CD14-positive monocyte (primary cell): Measurements from ENCODE around the gene RNASE1. TPM values are rescaled to one million over a fixed set of nuclear protein-coding genes. Genes with fewer than 3 reads are reported as not detected.

Source experiments
- DNase-seq, 3 donors: peaks; one replicate each; pipeline ENCODE4 v3.0.0-alpha.2; 2011 to 2022
- H2AFZ ChIP-seq: 2 replicates; pipeline ENCODE4 v1.6.0; 2012; ENCODE audit warnings: mild to moderate bottlenecking, low read depth, low read length, inconsistent platforms; ENCODE audit not compliant: insufficient read depth, poor library complexity, severe bottlenecking
- H3K27ac ChIP-seq, 2 donors: 1 replicate in 1 of 2; 2 replicates in 1 of 2; pipeline ENCODE4 v1.5.1; 2012 to 2013; ENCODE audit warnings: low read length in 2 of 2, control low read depth in 1 of 2, inconsistent platforms in 1 of 2, low read depth in 1 of 2, mild to moderate bottlenecking in 1 of 2
- H3K27me3 ChIP-seq, 2 donors: one replicate each; pipeline versions ENCODE4 v1.6.0 to v1.6.1; 2011 to 2013; ENCODE audit warnings: low read length in 2 of 2; ENCODE audit not compliant: control insufficient read depth in 2 of 2, insufficient read depth in 2 of 2
- H3K36me3 ChIP-seq, 2 donors: replicated peaks in 1 of 2; 1 replicate in 1 of 2; 2 replicates in 1 of 2; pipeline versions ENCODE4 v1.5.1 to v1.6.1; 2012 to 2013; ENCODE audit warnings: low read length in 2 of 2, control low read depth in 1 of 2, inconsistent platforms in 1 of 2, mild to moderate bottlenecking in 1 of 2; ENCODE audit not compliant: insufficient read depth in 2 of 2, control insufficient read depth in 1 of 2
- H3K4me1 ChIP-seq, 2 donors: 1 replicate in 1 of 2; 2 replicates in 1 of 2; pipeline versions ENCODE4 v1.5.1 to v1.6.1; 2012 to 2013; ENCODE audit warnings: low read length in 2 of 2, control low read depth in 1 of 2, inconsistent platforms in 1 of 2, mild to moderate bottlenecking in 1 of 2, moderate library complexity in 1 of 2; ENCODE audit not compliant: insufficient read depth in 2 of 2, control insufficient read depth in 1 of 2
- H3K4me2 ChIP-seq: replicated peaks from 2 replicates; pipeline ENCODE3; 2012; ENCODE audit warnings: low read length, moderate library complexity, mild to moderate bottlenecking; ENCODE audit not compliant: poor library complexity, severe bottlenecking; ENCODE audit errors: extremely low read depth
- H3K4me3 ChIP-seq, 3 experiments: fragments of 200-600 bp in 1 of 3; sonication (generic) in 1 of 3; replicated peaks in 1 of 3; 1 replicate in 2 of 3; 2 replicates in 1 of 3; pipeline ENCODE4 v1.5.1; 2011 to 2013; ENCODE audit warnings: low read length in 3 of 3, mild to moderate bottlenecking in 3 of 3, control low read depth in 2 of 3, low read depth in 2 of 3, inconsistent platforms in 1 of 3, moderate library complexity in 1 of 3
- H3K79me2 ChIP-seq: 2 replicates; pipeline ENCODE4 v1.6.0; 2012; ENCODE audit warnings: mild to moderate bottlenecking, control low read depth, inconsistent platforms, low read length, moderate library complexity; ENCODE audit not compliant: insufficient read depth
- H3K9ac ChIP-seq: 2 replicates; pipeline ENCODE4 v1.6.0; 2017; ENCODE audit warnings: low read length, mild to moderate bottlenecking; ENCODE audit not compliant: insufficient read depth, poor library complexity, severe bottlenecking
- H3K9me3 ChIP-seq, 2 donors: replicated peaks in 1 of 2; 1 replicate in 1 of 2; 2 replicates in 1 of 2; pipeline versions ENCODE4 v1.5.1 to v1.6.1; 2012 to 2013; ENCODE audit warnings: low read length in 2 of 2, control low read depth in 1 of 2; ENCODE audit not compliant: control insufficient read depth in 1 of 2, insufficient read depth in 1 of 2
- H4K20me1 ChIP-seq: 2 replicates; pipeline ENCODE4 v1.6.0; 2012; ENCODE audit warnings: mild to moderate bottlenecking, low read length, control low read depth, moderate library complexity; ENCODE audit not compliant: insufficient read depth
- H3K27ac Mint-ChIP-seq, 7 donors: one replicate each; pipeline ENCODE4 v1.8.0; 2020; ENCODE audit warnings: mild to moderate bottlenecking in 7 of 7, mixed read lengths in 7 of 7, moderate library complexity in 6 of 7, inconsistent platforms in 2 of 7
- H3K27me3 Mint-ChIP-seq, 3 donors: one replicate each; pipeline ENCODE4 v1.8.0; 2021 to 2022; ENCODE audit warnings: low read depth in 3 of 3, mild to moderate bottlenecking in 3 of 3, mixed read lengths in 3 of 3, moderate library complexity in 3 of 3, inconsistent platforms in 1 of 3
- H3K36me3 Mint-ChIP-seq, 2 donors: one replicate each; pipeline ENCODE4 v1.8.0; 2020; ENCODE audit warnings: mixed read lengths in 2 of 2, inconsistent platforms in 1 of 2, mild to moderate bottlenecking in 1 of 2
- H3K4me1 Mint-ChIP-seq: one replicate; pipeline ENCODE4 v1.8.0; 2020; ENCODE audit warnings: mild to moderate bottlenecking, mixed read lengths
- H3K4me3 Mint-ChIP-seq, 2 donors: one replicate each; pipeline ENCODE4 v1.8.0; 2020; ENCODE audit warnings: mild to moderate bottlenecking in 2 of 2, mixed read lengths in 2 of 2, moderate library complexity in 1 of 2
- H3K9me3 Mint-ChIP-seq, 7 donors: one replicate each; pipeline ENCODE4 v1.8.0; 2020 to 2022; ENCODE audit warnings: mixed read lengths in 7 of 7, mild to moderate bottlenecking in 6 of 7, moderate library complexity in 6 of 7, inconsistent platforms in 2 of 7
- WGBS: methylation state at CpG from one replicate; pipeline ENCODE4 v1.1.5; 2013; ENCODE audit warnings: missing lambda C conversion rate; ENCODE audit not compliant: insufficient coverage; 5-methylcytosine and 5-hydroxymethylcytosine counted together
- intact Hi-C, 2 donors: fragments of 100-400 bp; cut with micrococcal nuclease; formaldehyde crosslinking; loops; one replicate each; pipeline versions ENCODE4 v1.15.0 to v1.15.1; 2023
- polyA plus RNA-seq, 3 donors: library from polyadenylated mRNA; depleted of rRNA in 1 of 3; unstranded in 2 of 3; stranded (reverse) in 1 of 3; fragments of 300-500 nt in 2 of 3; fragments of >200 nt in 1 of 3; fragmentation: Illumina TruSeq in 2 of 3; gene quantifications; 1 replicate in 2 of 3; 2 replicates in 1 of 3; pipeline ENCODE4 v1.2.3, GENCODE V29; 2012 to 2021
- TF ChIP-seq, protein P1 (sequence below): fragments of 200-600 bp; IDR thresholded peaks from one replicate; pipeline ENCODE4 v1.8.0; 2022; ENCODE audit warnings: antibody characterized with exemption, mild to moderate bottlenecking

The RNASE1 gene
- polyA plus RNA-seq, 3 donors, result 2.1 to 191 (median 11.3) TPM

DNA sequence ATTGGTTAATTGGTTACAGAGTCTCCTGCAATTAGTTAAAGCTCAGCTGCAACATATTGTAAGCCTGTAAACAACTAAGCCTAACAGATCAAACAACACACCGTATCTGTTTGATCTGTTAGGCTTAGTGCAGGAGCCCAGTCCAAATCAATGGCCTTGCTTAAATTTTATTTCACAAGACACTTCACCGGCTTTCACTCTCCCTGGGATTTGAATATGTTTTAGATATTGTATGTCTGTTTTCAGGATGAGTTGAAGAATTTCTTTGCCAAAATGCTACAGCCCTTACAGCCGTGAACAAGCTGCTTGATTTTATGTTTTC, 5.5 kb upstream of the RNASE1 start:
- no peak overlapping the region for H2AFZ ChIP-seq
- H3K36me3 ChIP-seq, result no peaks in the 10 kb centered on the region
- Mint-ChIP-seq H3K36me3 (peaks cover 2 to 3% of the 10 kb centered on the region in 2 donors), H3K4me3 (no peak overlapping the region), H3K4me1 (peaks cover 39% of the 10 kb centered on the region), H3K27me3 (peaks cover 0 to 2% (median 0%) of the 10 kb centered on the region in 3 donors), H3K27ac (no peak overlapping the region), H3K9me3 (no peaks in the 10 kb centered on the region)
- H3K79me2 ChIP-seq, result no peaks in the 10 kb centered on the region
- no peaks in the 10 kb centered on the region for H3K27me3 ChIP-seq
- intact Hi-C loops, result no loop called here
- no peak overlapping the region for H3K4me3 ChIP-seq
- H4K20me1 ChIP-seq, result no peaks in the 10 kb centered on the region
- no peak overlapping the region for H3K27ac ChIP-seq
- no peak overlapping the region for H3K9ac ChIP-seq
- TF ChIP-seq, protein P1, sequence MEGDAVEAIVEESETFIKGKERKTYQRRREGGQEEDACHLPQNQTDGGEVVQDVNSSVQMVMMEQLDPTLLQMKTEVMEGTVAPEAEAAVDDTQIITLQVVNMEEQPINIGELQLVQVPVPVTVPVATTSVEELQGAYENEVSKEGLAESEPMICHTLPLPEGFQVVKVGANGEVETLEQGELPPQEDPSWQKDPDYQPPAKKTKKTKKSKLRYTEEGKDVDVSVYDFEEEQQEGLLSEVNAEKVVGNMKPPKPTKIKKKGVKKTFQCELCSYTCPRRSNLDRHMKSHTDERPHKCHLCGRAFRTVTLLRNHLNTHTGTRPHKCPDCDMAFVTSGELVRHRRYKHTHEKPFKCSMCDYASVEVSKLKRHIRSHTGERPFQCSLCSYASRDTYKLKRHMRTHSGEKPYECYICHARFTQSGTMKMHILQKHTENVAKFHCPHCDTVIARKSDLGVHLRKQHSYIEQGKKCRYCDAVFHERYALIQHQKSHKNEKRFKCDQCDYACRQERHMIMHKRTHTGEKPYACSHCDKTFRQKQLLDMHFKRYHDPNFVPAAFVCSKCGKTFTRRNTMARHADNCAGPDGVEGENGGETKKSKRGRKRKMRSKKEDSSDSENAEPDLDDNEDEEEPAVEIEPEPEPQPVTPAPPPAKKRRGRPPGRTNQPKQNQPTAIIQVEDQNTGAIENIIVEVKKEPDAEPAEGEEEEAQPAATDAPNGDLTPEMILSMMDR, result no peak
- H3K9me3 ChIP-seq, result no peaks in the 10 kb centered on the region
- WGBS, result no CpG with 5 or more reads among the region's 3 CpGs
- H3K4me1 ChIP-seq, result peaks cover 25 to 36% of the 10 kb centered on the region in 2 donors
- no peak overlapping the region for H3K4me2 ChIP-seq
- no peak for DNase-seq

DNA sequence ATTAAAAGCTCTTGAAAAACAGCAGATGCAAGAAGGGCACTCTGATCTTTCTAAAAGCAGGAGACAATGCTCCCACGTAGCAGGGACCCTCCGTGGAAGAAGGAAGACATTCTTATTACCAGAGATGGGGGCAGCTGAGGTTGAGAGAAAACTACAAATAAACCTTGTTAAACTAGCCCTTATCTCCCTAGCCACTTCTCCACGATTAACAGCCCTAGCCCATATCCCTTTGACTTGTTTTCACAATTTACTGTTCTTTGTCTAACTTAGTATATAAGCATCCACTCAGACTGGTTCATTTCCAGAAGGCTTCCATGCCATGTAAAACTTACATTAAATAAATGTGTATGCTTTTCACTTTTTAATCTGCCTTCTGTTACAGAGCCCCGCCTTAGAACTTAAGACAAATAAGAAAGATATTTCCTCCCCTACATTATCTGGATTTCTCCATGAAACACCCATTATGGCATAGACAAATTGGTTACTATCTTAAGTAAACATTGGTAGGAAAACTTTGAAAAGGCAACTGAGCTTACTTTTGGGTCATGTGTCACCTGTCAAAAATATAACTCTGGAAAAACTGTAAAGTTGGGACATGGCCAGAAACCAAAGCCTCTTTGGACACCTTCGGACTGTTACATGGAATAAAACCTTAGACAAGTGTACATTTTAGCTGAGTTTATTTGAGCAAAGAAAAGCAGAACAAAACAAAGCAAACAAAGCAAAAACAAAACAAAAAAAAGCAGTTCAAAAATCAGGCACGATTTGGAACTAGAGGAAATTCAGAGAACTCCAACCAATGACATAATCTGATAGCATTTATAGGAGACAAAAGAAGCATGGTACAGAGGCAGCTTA, 4.9 kb upstream of the RNASE1 start:
- Mint-ChIP-seq H3K27ac (no peak overlapping the region), H3K9me3 (no peaks in the 10 kb centered on the region), H3K4me3 (peak overlapping the region in 1 of 2 donors; percentile 35), H3K27me3 (peaks cover 0 to 2% (median 0%) of the 10 kb centered on the region in 3 donors), H3K4me1 (peaks cover 39% of the 10 kb centered on the region), H3K36me3 (no peaks in the 10 kb centered on the region)
- Histone ChIP-seq H3K27me3 (no peaks in the 10 kb centered on the region), H3K79me2 (no peaks in the 10 kb centered on the region), H3K27ac (no peak overlapping the region), H2AFZ (no peak overlapping the region), H3K4me1 (peaks cover 27 to 36% of the 10 kb centered on the region in 2 donors), H4K20me1 (no peaks in the 10 kb centered on the region), H3K9ac (no peak overlapping the region), H3K4me2 (no peak overlapping the region), H3K9me3 (no peaks in the 10 kb centered on the region), H3K36me3 (no peaks in the 10 kb centered on the region), H3K4me3 (no peak overlapping the region)
- TF ChIP-seq, protein P1, result no peak
- no peak for DNase-seq
- no CpG with 5 or more reads among the region's 6 CpGs for WGBS
- intact Hi-C loops, result no loop called here
